C4-2B (cell line): ENCODE data around the gene SLC27A5.

Experiments
- ZFX ChIP-seq: fragments of 450-650 bp; IDR thresholded peaks from 2 replicates; pipeline ENCODE4 v1.6.1; 2017
- TF ChIP-seq, protein P1 (sequence below): fragments of 450-650 bp; conservative IDR thresholded peaks from 2 replicates; pipeline ENCODE4 v1.5.1; 2017; ENCODE audit warnings: mild to moderate bottlenecking

DNA sequence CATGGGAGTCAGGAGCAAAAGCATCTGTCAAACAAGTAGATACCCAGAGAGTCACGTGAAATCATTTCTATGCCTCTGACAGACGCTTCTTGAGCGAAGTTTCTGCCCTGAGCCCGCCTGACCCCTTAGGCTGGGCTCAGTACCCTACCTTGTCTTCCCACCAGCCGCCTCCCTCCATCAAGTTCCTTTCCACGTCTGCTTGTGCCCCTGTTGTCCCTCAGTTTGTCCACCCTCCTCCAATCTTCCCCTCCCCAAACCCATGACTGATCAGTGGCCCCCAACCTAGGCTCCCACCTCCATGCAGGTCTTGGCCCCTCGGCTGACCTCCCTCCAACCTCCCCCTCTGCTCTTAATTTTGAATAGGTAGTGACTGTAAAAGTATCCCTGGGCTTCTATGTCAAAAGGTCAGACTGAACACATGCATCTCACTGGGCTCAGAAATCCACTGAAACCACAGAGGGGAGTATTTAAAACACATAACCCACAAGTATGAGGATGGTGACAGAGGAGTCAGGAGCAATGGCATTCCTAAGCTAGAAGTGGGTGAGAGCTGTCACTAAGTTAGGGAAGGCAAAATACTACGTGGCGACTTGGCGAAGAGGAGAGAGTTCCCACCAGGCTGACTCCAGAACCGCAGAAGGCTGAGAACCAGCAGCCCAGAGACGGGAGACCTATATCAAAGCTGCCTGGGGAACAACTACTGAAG is 37.3 kb downstream of the SLC27A5 start:
- TF ChIP-seq, protein P1, sequence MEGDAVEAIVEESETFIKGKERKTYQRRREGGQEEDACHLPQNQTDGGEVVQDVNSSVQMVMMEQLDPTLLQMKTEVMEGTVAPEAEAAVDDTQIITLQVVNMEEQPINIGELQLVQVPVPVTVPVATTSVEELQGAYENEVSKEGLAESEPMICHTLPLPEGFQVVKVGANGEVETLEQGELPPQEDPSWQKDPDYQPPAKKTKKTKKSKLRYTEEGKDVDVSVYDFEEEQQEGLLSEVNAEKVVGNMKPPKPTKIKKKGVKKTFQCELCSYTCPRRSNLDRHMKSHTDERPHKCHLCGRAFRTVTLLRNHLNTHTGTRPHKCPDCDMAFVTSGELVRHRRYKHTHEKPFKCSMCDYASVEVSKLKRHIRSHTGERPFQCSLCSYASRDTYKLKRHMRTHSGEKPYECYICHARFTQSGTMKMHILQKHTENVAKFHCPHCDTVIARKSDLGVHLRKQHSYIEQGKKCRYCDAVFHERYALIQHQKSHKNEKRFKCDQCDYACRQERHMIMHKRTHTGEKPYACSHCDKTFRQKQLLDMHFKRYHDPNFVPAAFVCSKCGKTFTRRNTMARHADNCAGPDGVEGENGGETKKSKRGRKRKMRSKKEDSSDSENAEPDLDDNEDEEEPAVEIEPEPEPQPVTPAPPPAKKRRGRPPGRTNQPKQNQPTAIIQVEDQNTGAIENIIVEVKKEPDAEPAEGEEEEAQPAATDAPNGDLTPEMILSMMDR, result no peak
- TF ChIP-seq ZFX, result no peak
